HEK293 (cell line): ENCODE data around the gene MTF2.

Source experiments
- CTCF ChIA-PET: fragments of 350-600 bp; formaldehyde crosslinking; extraction: SDS; loops from one replicate; lab custom pipeline; 2021; ENCODE audit warnings: antibody characterized with exemption; lab: Yijun Ruan, JAX
- POLR2A ChIA-PET: fragments of 300-600 bp; formaldehyde crosslinking; extraction: SDS; loops from one replicate; lab custom pipeline; 2020; ENCODE audit warnings: antibody characterized with exemption, inconsistent platforms; lab: Yijun Ruan, JAX
- H3K27ac ChIP-seq: fragments of 200-500 bp; sonication (Bioruptor generic); 2 replicates; pipeline ENCODE4 v1.5.1; 2014; ENCODE audit warnings: low read depth, low read length, control low read depth, inconsistent platforms; ENCODE audit errors: extremely low read depth
- H3K36me3 ChIP-seq, 2 experiments: fragments of 200-500 bp in 1 of 2; sonication (Bioruptor generic) in 1 of 2; 1 replicate in 1 of 2; 2 replicates in 1 of 2; pipeline ENCODE4 v1.5.1; 2014 to 2017; ENCODE audit warnings: inconsistent platforms in 2 of 2, low read length in 2 of 2; ENCODE audit not compliant: control insufficient read depth in 2 of 2, insufficient read depth in 1 of 2
- H3K4me1 ChIP-seq: fragments of 200-500 bp; sonication (Bioruptor generic); 2 replicates; pipeline ENCODE4 v1.5.1; 2014; ENCODE audit warnings: mild to moderate bottlenecking, low read length, inconsistent platforms; ENCODE audit not compliant: control insufficient read depth, insufficient read depth
- H3K4me3 ChIP-seq: 2 replicates; pipeline ENCODE4 v1.5.1; 2011; ENCODE audit warnings: low read depth, mild to moderate bottlenecking, control low read depth, low read length, moderate library complexity
- H3K9me3 ChIP-seq: fragments of 200-500 bp; sonication (Bioruptor generic); 2 replicates; pipeline ENCODE4 v1.5.1; 2014; ENCODE audit warnings: low read depth, low read length, inconsistent platforms; ENCODE audit not compliant: control insufficient read depth, insufficient read depth
- HOXA7 ChIP-seq: sonication (generic); formaldehyde crosslinking; IDR thresholded peaks from 2 replicates; pipeline ENCODE4 v1.8.1; 2022; ENCODE audit warnings: missing genetic modification reagents, borderline replicate concordance
- KLF17 ChIP-seq: fragments of 450-650 bp; formaldehyde crosslinking; IDR thresholded peaks from 2 replicates; pipeline ENCODE4 v1.5.1; 2016; ENCODE audit warnings: missing biosample characterization, missing genetic modification characterization
- MZF1 ChIP-seq: fragments of 450-650 bp; formaldehyde crosslinking; IDR thresholded peaks from 2 replicates; pipeline ENCODE4 v1.5.1; 2017; ENCODE audit warnings: missing biosample characterization, missing genetic modification characterization, borderline replicate concordance
- OVOL3 ChIP-seq: fragments of 450-650 bp; formaldehyde crosslinking; IDR thresholded peaks from 2 replicates; pipeline ENCODE4 v1.5.1; 2016; ENCODE audit warnings: missing biosample characterization, missing genetic modification characterization
- REPIN1 ChIP-seq: fragments of 450-650 bp; formaldehyde crosslinking; IDR thresholded peaks from 2 replicates; pipeline ENCODE4 v1.5.1; 2017; ENCODE audit warnings: missing biosample characterization, missing genetic modification characterization, low read depth
- REST ChIP-seq: fragments of 450-650 bp; formaldehyde crosslinking; IDR thresholded peaks from 2 replicates; pipeline ENCODE4 v1.5.1; 2016; ENCODE audit warnings: missing biosample characterization, missing genetic modification characterization
- SETDB1 ChIP-seq: IDR thresholded peaks from one replicate; pipeline ENCODE4 v1.6.1; 2017; ENCODE audit warnings: mild to moderate bottlenecking, low read length, moderate library complexity, mixed read lengths; ENCODE audit not compliant: insufficient read length
- ZBTB17 ChIP-seq: fragments of 450-650 bp; formaldehyde crosslinking; IDR thresholded peaks from 2 replicates; pipeline ENCODE4 v1.5.1; 2016; ENCODE audit warnings: missing biosample characterization, missing genetic modification characterization
- ZBTB48 ChIP-seq: fragments of 450-650 bp; formaldehyde crosslinking; IDR thresholded peaks from 2 replicates; pipeline ENCODE4 v1.5.1; 2016; ENCODE audit warnings: missing biosample characterization, missing genetic modification characterization
- ZBTB8A ChIP-seq: fragments of 450-650 bp; formaldehyde crosslinking; IDR thresholded peaks from 2 replicates; pipeline ENCODE4 v1.5.1; 2016; ENCODE audit warnings: missing biosample characterization, missing genetic modification characterization
- ZNF157 ChIP-seq: fragments of 450-650 bp; formaldehyde crosslinking; IDR thresholded peaks from 2 replicates; pipeline ENCODE4 v1.5.1; 2016; ENCODE audit warnings: missing biosample characterization, missing genetic modification characterization
- ZNF184 ChIP-seq: fragments of 450-650 bp; IDR thresholded peaks from 2 replicates; pipeline ENCODE4 v1.5.1; 2018; ENCODE audit warnings: missing biosample characterization, mild to moderate bottlenecking, missing genetic modification characterization
- ZNF202 ChIP-seq: fragments of 450-650 bp; formaldehyde crosslinking; IDR thresholded peaks from 2 replicates; pipeline ENCODE4 v1.5.1; 2016; ENCODE audit warnings: missing biosample characterization, missing genetic modification characterization, borderline replicate concordance
- ZNF223 ChIP-seq: fragments of 450-650 bp; formaldehyde crosslinking; IDR thresholded peaks from 2 replicates; pipeline ENCODE4 v1.5.1; 2016; ENCODE audit warnings: missing biosample characterization, missing genetic modification characterization
- ZNF26 ChIP-seq: fragments of 450-650 bp; formaldehyde crosslinking; IDR thresholded peaks from 2 replicates; pipeline ENCODE4 v1.5.1; 2016; ENCODE audit warnings: missing biosample characterization, missing genetic modification characterization
- ZNF416 ChIP-seq: fragments of 450-650 bp; formaldehyde crosslinking; IDR thresholded peaks from 2 replicates; pipeline ENCODE4 v1.5.1; 2016; ENCODE audit warnings: missing biosample characterization, missing genetic modification characterization
- ZNF521 ChIP-seq: fragments of 450-650 bp; formaldehyde crosslinking; IDR thresholded peaks from 2 replicates; pipeline ENCODE4 v1.5.1; 2017; ENCODE audit warnings: missing biosample characterization, mild to moderate bottlenecking, missing genetic modification characterization
- ZNF560 ChIP-seq: fragments of 450-650 bp; formaldehyde crosslinking; IDR thresholded peaks from 2 replicates; pipeline ENCODE4 v1.5.1; 2017; ENCODE audit warnings: missing biosample characterization, missing genetic modification characterization, borderline replicate concordance
- ZNF571 ChIP-seq: fragments of 450-650 bp; formaldehyde crosslinking; IDR thresholded peaks from 2 replicates; pipeline ENCODE4 v1.5.0; 2017; ENCODE audit warnings: missing biosample characterization, missing genetic modification characterization
- ZNF600 ChIP-seq: fragments of 450-650 bp; formaldehyde crosslinking; IDR thresholded peaks from 2 replicates; pipeline ENCODE4 v1.5.1; 2016; ENCODE audit warnings: missing biosample characterization, missing genetic modification characterization
- ZNF626 ChIP-seq: fragments of 450-650 bp; sonication (Bioruptor Pico); formaldehyde crosslinking; IDR thresholded peaks from 2 replicates; pipeline ENCODE4 v1.5.1; 2018; ENCODE audit warnings: missing biosample characterization, missing genetic modification characterization, inconsistent platforms
- ZNF707 ChIP-seq: fragments of 450-650 bp; formaldehyde crosslinking; IDR thresholded peaks from 2 replicates; pipeline ENCODE4 v1.5.1; 2016; ENCODE audit warnings: missing biosample characterization, missing genetic modification characterization
- ZNF776 ChIP-seq: fragments of 450-650 bp; formaldehyde crosslinking; IDR thresholded peaks from 2 replicates; pipeline ENCODE4 v1.5.0; 2017; ENCODE audit warnings: missing biosample characterization, missing genetic modification characterization, borderline replicate concordance
- ZSCAN4 ChIP-seq: fragments of 450-650 bp; formaldehyde crosslinking; IDR thresholded peaks from 2 replicates; pipeline ENCODE4 v1.5.1; 2017; ENCODE audit warnings: missing biosample characterization, missing genetic modification characterization
- ZXDB ChIP-seq: fragments of 450-650 bp; formaldehyde crosslinking; IDR thresholded peaks from 2 replicates; pipeline ENCODE4 v1.5.1; 2016; ENCODE audit warnings: missing biosample characterization, missing genetic modification characterization
- TF ChIP-seq, protein P1 (sequence below): fragments of 450-650 bp; formaldehyde crosslinking; IDR thresholded peaks from 2 replicates; pipeline ENCODE4 v1.5.0; 2017; ENCODE audit warnings: missing biosample characterization, missing genetic modification characterization, borderline replicate concordance

MTF2 gene

DNA sequence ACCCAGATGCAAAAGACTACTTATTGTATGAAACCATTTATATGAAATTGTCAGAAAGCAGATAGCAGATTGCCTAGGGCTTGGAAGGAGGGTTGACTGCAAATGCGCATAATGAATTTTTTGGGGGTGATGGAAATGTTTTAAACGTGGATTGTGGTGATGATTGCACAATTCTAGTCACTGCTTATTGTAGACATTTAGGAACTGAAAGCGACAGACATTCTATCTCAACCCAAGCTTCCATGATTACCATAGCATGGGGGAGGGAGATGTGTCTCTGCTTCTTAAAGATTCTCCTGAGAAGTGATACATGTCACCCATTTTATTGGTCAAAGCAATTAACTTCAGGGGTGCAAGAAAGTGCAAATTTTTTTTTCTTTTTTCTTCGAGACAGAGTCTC is 2.8 kb upstream of the MTF2 start:
- H3K4me1 ChIP-seq, result peaks cover under 1% of the 10 kb centered on the region; the same call in 1 of the 2 replicates
- H3K9me3 ChIP-seq, result no peaks in the 10 kb centered on the region
- no peaks in the 10 kb centered on the region for H3K36me3 ChIP-seq
- ChIA-PET CTCF (no interaction called here), POLR2A (no interaction called here)
- H3K27ac ChIP-seq, result no peak overlapping the region
- TF ChIP-seq ZNF571 (tag by site-specific recombination), result no peak
- TF ChIP-seq ZNF157 (tag by site-specific recombination), result no peak
- no peak for TF ChIP-seq ZBTB8A (tag by site-specific recombination)
- TF ChIP-seq ZNF26 (tag by site-specific recombination), result no peak
- no peak for TF ChIP-seq ZNF776 (tag by site-specific recombination)
- TF ChIP-seq ZNF223 (tag by site-specific recombination), result no peak
- no peak for TF ChIP-seq ZNF521 (tag by site-specific recombination)
- no peak overlapping the region for H3K4me3 ChIP-seq

DNA sequence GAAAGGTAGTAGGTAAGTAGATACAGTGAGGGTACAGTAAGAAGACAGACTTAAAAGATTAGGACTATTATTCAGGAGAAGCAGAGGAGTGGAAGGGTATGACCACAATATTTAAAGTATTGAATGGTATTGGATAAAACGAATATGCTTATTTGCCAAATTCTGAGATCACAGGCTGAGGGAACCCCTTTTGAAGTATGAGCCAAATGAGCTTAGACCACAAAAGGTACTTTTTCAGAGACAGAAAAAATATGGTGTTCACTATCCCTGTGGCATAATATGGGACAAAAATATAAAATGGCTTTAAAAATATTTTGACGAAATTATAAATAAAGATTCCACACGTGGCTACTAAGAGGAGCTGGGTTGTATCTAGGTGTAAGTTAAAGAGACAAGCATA is 880 bp upstream of the MTF2 start:
- peaks cover 6% of the 10 kb centered on the region for H3K4me1 ChIP-seq
- H3K36me3 ChIP-seq, result peaks cover 4 to 6% of the 10 kb centered on the region in 2 experiments; a peak in 2 of 3 replicates
- ChIA-PET CTCF (interaction anchor here (0.6 to 1.1 kb wide), 4 partner anchors 15 to 219 kb away, joined by 3 to 4 read pairs (median 3); no protein-coding TSS in a partner anchor), POLR2A (interaction anchor here (0.5 to 2.6 kb wide), 15 partner anchors 8 to 1181 kb away, joined by 3 to 16 read pairs (median 4); partner anchors contain the start of genes DR1 and TMED5)
- H3K4me3 ChIP-seq, result peak overlapping the region; percentile 73
- TF ChIP-seq ZNF184 (tag by site-specific recombination) (no peak), ZNF202 (tag by site-specific recombination) (no peak), REST (tag by site-specific recombination) (no peak), ZNF776 (tag by site-specific recombination) (no peak), ZBTB17 (tag by site-specific recombination) (no peak), ZBTB48 (tag by site-specific recombination) (no peak), ZNF416 (tag by site-specific recombination) (no peak), REPIN1 (tag by site-specific recombination) (no peak), ZSCAN4 (tag by site-specific recombination) (no peak), ZXDB (tag by site-specific recombination) (no peak), ZNF626 (no peak), SETDB1 (no peak), MZF1 (tag by site-specific recombination) (no peak), ZNF600 (tag by site-specific recombination) (no peak), ZNF707 (tag by site-specific recombination) (no peak), HOXA7 (CRISPR knock-in tag) (no peak), ZNF560 (tag by site-specific recombination) (no peak), OVOL3 (tag by site-specific recombination) (no peak), KLF17 (no peak)
- TF ChIP-seq, protein P1, sequence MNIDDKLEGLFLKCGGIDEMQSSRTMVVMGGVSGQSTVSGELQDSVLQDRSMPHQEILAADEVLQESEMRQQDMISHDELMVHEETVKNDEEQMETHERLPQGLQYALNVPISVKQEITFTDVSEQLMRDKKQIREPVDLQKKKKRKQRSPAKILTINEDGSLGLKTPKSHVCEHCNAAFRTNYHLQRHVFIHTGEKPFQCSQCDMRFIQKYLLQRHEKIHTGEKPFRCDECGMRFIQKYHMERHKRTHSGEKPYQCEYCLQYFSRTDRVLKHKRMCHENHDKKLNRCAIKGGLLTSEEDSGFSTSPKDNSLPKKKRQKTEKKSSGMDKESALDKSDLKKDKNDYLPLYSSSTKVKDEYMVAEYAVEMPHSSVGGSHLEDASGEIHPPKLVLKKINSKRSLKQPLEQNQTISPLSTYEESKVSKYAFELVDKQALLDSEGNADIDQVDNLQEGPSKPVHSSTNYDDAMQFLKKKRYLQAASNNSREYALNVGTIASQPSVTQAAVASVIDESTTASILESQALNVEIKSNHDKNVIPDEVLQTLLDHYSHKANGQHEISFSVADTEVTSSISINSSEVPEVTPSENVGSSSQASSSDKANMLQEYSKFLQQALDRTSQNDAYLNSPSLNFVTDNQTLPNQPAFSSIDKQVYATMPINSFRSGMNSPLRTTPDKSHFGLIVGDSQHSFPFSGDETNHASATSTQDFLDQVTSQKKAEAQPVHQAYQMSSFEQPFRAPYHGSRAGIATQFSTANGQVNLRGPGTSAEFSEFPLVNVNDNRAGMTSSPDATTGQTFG (tag by site-specific recombination), result no peak
- TF ChIP-seq, all 188 proteins: peak for 0
- Histone ChIP-seq H3K27ac (peak overlapping the region; percentile 88), H3K9me3 (no peaks in the 10 kb centered on the region)
